AG10803 (cell line): ENCODE measurements around the gene PTCH2.

Source experiments
- DNase-seq: peaks from one replicate; pipeline ENCODE4 v3.0.0; 2010; ENCODE audit warnings: low read depth
- H3K4me3 ChIP-seq: 2 replicates; pipeline ENCODE4 v1.5.1; 2011; ENCODE audit warnings: mild to moderate bottlenecking, low read length, control low read depth
- CTCF ChIP-seq: conservative IDR thresholded peaks from 2 replicates; pipeline ENCODE4 v1.5.1; 2011; ENCODE audit warnings: mild to moderate bottlenecking, low read length, control low read depth, inconsistent platforms

PTCH2 gene

GRCh38 chr1:44780583-44781121 lies 62.4 kb downstream of the PTCH2 start:
- no peak overlapping the region for H3K4me3 ChIP-seq
- no peak for DNase-seq
- TF ChIP-seq CTCF = no peak

GRCh38 chr1:44778705-44779576 lies 64.1 kb downstream of the PTCH2 start:
- H3K4me3 ChIP-seq = no peak overlapping the region
- TF ChIP-seq CTCF = no peak
- DNase-seq = no peak

- DNase-seq = no peak
- H3K4me3 ChIP-seq = peak overlapping the region; percentile 20; the same call in 1 of the 2 replicates
- no peak for TF ChIP-seq CTCF
Measured at GRCh38 chr1:44777969-44778635, 65.0 kb downstream of the PTCH2 start.

- no peak for TF ChIP-seq CTCF
- no peak for DNase-seq
- H3K4me3 ChIP-seq = peak overlapping the region; percentile 91; the same call in 1 of the 2 replicates
Measured at GRCh38 chr1:44777547-44777946, 65.5 kb downstream of the PTCH2 start.

GRCh38 chr1:44776730-44777068 lies 66.4 kb downstream of the PTCH2 start:
- TF ChIP-seq CTCF = no peak
- H3K4me3 ChIP-seq = peak overlapping the region; percentile 91
- no peak for DNase-seq

GRCh38 chr1:44775930-44776729 lies 66.9 kb downstream of the PTCH2 start:
- no peak for TF ChIP-seq CTCF
- DNase-seq = peak; percentile 17
- peak overlapping the region; percentile 91 for H3K4me3 ChIP-seq
